HCT116 (cell line): ENCODE data around the gene EMILIN2.

Experiments used
- CTCF ChIP-seq, 3 experiments: fragments of 200-600 bp in 1 of 3; sonication (generic) in 1 of 3; IDR thresholded peaks in 2 of 3; conservative IDR thresholded peaks in 1 of 3; 2 replicates each; pipeline ENCODE4 v1.5.1; 2012 to 2017; ENCODE audit warnings: low read depth in 2 of 3, low read length in 2 of 3, antibody characterized with exemption in 1 of 3, borderline replicate concordance in 1 of 3, control low read depth in 1 of 3, mild to moderate bottlenecking in 1 of 3, mixed read lengths in 1 of 3, mixed run types in 1 of 3, moderate library complexity in 1 of 3; ENCODE audit not compliant: insufficient read depth in 1 of 3
- POLR2A ChIP-seq: IDR thresholded peaks from 2 replicates; pipeline ENCODE4 v1.7.0; 2011; ENCODE audit warnings: borderline replicate concordance; ENCODE audit not compliant: insufficient read depth, insufficient read length; ENCODE audit errors: extremely low read depth
- YY1 ChIP-seq: IDR thresholded peaks from 2 replicates; pipeline ENCODE4 v1.6.1; 2011; ENCODE audit warnings: low read length, low read depth, moderate library complexity, mild to moderate bottlenecking; ENCODE audit not compliant: insufficient replicate concordance; ENCODE audit errors: extremely low read depth
- ZNF274 ChIP-seq: fragments of 200-500 bp; sonication (Bioruptor generic); IDR thresholded peaks from 2 replicates; pipeline ENCODE4 v1.6.1; 2014; ENCODE audit warnings: mild to moderate bottlenecking, low read depth, low read length, inconsistent platforms

DNA sequence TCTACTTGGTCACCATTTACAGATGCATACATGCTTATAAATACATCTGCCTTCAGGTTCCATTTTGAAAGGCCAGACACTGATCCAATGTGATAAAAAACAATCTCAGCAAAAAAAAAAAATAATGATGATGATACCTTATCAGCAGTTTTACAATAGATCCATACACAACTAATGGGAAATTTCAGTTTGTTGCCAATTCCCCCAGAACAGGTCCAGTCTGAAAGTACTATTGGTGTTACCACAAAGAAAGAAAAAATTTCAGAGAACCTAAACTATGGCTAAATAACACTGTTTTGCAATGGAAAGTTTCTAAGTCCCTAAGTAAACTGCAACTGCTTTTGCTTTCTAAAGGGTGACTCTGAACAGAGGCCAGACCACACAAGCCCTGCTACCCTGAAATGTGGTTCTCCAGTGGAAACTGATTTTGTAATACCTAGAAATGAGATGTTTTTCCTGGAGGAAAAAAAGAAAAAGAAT is 112.1 kb downstream of the EMILIN2 start:
- TF ChIP-seq CTCF (IDR thresholded peaks at IDR 0.05 in 2 of 3, conservative IDR thresholded peaks at IDR 0.05 in 1 of 3; ENCODE audit: borderline replicate concordance in 1 of 3, insufficient read depth in 1 of 3, low read depth in 2 of 3, low read length in 2 of 3) (no peak), ZNF274 (no peak), YY1 (no peak), POLR2A (no peak)
